ENCODE results near the gene COL27A1.

COL27A1 gene

DNA sequence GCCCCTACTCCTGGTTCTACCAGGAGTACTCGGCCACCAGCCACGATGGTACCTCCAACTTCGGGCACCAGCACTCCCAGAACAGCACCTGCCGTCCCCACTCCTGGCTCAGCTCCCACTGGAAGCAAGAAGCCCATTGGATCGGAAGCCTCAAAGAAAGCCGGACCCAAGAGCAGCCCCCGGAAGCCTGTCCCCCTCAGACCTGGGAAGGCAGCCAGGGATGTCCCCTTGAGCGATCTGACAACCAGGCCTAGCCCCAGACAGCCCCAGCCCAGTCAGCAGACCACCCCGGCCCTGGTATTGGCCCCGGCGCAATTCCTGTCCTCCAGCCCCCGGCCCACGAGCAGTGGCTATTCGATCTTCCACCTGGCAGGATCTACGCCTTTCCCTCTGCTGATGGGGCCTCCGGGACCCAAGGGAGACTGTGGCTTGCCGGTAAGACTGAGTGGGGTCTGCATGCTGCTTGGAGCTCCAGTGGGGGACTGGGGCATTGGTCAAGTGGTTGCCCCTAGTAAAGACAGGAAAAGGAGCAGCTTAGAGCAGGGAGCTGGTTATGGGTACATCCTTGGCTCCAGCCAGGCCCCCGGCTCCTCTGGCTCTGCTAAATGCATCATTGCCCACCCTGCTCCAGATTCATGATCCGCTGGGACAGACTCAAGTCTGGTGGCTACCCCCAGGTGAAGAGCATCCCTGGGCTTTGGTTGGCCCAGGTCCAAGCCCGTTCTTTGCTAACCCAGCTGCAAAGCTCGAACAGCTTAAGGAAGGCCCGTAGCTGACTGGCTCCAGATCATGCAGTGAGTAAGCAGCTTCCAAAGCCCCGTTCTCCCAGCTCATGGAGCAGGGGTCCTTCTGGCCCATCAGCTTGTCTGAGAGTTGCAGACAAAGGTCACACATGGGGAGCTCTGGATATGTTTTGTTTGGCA lies 14.0 kb downstream of the COL27A1 start:
- DNase-seq (ENCODE audit: low read depth) = no peak

DNA sequence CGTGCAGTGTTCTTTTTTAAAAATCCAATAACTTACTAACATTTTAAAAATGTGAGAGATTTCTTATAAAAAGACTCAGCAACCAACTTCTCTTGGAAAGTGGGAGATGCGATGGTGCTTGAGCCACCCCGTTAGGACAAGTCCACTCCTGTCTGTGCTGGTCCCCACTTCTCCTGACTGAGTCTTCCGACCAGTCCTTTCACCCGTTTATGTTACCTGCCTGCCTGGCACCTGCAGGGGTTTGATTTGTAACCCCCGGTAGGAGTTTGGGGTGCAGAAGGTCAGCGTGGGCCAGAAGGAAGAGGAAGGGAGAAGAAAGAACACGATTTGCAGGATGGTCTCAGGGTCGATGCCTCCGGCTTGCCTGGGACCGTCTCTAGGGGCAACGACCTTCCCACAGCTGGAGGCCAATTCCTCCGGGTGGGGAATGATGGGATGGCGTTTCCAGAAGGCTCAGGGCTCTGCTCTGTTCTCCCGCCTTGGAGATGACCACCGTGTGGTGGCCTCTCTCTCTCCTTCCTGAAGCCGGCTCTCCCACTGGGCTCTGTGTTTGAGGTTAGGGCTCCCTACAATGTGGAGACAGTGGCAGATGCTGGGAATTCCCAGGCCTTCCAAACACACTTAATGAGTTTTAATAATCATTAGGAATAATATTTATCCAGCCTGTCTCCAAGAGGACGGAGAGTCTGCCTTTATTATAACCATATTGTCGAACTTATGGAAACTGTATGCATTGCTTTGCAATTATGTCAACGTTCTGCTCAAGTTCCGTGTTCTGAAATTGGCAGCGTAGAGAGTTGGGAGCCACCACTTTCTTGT lies 14.8 kb downstream of the COL27A1 start:
- DNase-seq (ENCODE audit: low read depth) = no peak

DNA sequence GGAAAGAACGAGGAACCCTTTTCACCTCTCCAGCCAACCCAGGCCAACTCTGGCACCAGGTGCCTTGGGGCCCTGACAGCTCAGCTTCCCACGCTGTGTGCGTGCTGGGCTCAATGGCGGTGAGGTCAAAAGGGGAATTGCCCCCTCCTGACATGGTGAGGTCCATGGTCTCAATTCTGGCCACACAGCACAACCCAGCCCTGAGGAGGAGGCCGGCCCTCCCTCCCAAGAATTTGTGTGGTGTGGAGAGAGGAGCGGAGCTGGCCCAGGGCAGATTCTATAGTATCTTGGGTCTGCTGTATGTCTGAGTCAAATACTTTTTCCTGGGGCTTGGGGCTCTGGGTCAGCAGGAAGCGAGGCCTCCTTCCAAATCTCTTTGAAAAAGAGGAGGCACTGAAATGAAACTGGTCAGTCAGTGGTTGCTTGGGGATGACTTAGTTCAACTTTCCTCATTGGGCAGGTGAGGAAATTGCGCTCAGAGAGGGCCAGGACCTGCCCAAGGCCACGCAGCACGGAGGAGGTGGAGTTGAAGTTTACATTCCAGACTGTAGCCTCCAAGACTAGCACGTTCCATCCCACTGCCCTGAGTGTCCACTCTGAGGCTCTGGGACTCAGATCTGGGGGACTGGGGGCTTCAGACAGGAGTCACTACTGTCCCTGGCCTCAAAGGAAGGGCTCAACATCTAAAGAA lies 15.6 kb downstream of the COL27A1 start:
- DNase-seq (ENCODE audit: low read depth) = no peak

DNA sequence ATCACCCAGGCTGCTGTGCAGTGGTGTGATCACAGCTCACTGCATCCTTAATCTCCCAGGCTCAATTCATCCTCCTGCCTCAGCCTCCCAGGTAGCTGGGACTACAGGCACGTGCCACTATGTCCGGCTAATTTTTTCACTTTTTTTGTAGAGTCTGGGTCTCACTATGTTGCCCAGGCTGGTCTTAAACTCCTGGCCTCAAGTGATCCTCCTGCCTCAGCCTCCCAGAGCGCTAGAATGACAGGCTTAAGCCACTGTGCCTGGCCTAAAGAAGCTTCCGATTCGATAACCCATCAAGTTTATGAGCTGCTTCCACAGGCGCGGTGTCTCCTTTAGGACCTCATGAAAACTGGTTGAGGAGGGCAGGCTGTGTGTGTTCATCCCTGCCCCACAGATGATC lies 16.2 kb downstream of the COL27A1 start:
- no peak for DNase-seq (ENCODE audit: low read depth)

DNA sequence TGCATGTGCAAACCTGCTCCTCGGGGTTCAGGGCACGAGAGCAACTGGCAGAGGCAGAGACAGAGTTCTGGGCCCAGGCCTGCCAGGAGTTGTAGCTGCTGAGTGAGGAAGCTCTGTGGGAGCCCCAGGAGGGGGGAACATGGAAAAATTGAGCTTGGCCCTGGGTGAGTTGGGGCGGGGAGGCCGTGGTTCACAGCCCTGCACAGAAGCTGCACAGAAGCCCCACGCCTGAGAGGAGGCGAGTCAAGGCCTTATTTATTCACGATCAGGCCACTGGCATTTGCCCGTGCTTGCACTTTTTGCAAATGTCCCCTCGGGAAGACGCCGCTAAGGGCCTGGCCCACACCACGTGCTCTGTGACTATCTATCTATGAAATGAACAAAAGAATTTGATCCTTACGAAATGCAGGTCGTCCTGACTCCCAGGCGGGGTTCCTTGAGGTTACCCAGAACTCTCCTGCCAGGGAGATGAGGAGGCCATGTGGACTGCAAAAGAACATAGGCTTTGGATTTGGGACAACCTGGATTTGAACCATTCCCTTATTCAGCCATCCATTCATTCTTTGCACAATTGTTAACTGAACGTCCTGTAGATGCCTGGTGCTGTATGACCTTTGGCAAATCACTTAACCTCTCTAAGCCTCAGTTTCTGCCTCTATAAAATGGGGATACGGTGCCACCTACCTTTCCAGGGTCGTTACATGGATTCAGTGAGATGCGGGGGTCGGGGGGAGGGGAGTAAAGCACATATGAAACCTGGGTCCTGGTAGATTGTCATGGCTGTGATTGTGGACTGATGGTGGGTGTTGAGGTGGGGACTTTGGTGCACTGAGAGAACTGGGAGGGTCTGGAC lies 17.9 kb downstream of the COL27A1 start:
- DNase-seq (ENCODE audit: low read depth) = peak; percentile 41

DNA sequence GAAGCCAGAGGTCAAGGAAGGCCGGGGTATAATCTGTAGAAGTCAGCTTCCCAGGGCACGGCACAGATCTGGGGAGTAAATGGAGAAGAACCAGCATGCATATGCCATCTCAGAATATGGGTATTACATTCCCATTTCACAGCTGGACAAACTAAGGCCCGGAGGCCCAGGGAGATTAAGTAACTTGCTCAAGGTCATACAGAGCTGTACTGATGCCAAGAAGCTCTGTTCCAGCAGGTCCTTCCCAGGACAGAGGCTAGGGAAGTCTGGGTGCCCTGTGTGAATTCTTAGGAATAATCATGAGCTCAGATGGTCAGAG lies 19.2 kb downstream of the COL27A1 start:
- DNase-seq (ENCODE audit: low read depth) = no peak

DNA sequence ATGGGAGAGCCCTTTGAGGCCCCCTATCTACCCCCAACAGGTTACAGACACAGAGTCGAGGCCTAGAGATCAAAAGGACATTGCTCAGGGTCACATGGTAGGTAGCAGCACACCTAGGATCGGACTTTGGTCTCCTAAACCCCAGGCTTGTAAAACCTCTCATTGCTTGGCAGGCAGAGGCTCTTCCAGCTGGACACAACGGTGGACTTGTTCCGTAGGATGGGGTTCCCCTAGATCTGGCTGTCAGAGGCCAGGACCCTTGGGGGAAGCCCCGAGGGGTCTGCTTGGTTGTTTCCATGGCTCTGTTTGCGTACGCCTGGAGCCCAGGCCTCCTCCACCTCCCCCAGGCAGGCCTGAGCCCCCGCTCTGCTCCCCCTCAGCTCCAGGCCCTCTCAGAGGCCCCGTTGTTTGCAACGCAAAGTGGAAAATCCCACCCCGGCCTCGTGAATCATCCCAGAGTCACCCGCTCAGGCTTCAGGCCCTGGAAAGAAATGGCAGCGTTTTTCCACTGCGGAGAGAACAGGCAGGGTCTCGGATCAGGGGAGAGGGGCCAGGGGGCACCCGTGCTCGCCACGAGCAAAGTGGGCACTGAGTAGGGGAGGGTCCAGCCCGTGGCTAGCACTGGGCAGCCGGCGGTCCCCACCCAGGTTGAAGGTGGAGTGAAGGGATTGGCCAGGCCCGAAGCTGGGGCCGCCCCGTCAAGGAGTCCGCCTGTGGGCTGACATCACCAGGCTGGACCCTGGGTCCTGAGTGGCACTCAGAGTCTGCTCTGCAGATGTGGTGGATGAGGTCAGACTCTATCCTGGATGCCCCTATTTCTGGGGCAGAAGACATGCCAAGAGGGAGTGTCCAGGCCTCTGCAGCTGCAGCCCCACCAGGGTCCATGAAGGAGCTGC lies 19.8 kb downstream of the COL27A1 start:
- no peak for DNase-seq (ENCODE audit: low read depth)

DNA sequence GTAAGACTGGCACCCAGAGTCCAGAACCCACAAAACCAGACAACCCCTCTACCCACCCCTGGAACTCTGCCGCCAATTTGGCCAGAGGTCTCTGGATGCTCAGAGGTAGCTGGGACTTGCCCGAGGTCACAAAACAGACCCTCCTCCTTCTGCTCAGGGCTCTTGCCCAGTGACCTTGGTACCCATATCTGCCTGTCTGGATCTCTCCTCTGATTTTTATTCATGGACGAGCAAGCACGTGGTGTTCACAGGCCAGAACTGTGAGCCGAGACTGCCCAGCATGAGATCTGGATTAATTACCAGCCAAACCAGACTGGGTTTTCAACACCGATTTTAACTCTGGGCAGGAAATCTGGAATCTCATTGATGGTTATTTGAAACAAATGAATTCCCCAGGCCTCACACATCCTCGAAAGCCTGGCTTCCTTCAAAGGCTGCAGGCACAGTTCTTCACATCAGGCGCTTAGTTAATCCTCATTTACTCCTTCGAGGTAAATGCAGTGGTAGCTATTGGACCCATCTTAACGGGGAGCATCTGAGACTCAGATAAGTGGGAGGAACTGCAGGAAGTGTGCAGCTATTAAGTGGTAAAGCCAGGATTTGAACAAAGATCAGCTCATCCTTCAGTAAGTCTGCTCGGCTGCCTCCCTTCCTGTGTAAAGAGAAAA lies 21.4 kb downstream of the COL27A1 start:
- no peak for DNase-seq (ENCODE audit: low read depth)

DNA sequence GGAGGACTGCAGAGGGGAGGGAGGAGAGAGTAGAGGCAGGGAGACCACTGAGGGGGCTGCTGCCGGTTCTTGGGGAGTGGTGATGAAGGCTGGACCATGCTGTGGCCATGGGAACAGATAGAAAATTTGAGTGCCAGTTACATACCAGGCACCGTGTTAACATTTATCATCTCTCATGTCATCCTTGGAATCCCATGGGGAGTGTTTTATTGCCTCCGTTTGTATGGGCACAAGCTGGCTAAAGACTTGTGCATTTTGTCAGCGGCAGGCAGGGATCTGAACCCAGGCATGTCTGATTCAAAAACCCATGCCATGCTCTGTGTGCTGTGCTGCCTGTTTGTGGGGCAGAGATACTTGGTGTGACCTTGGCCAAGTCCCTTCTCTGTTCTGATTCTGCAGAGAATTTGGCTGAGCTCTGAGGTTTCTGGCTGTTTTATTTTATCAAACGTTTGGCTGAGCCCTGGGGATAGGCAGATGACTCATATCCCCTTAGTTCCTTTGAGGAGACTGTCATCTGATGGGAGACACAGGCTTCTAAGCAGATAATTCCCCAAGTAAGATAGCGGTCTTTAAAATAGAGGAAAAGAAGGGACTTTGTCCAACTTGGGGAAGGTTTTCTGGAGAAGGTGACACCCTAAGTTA lies 22.2 kb downstream of the COL27A1 start:
- DNase-seq (ENCODE audit: low read depth) = no peak

DNA sequence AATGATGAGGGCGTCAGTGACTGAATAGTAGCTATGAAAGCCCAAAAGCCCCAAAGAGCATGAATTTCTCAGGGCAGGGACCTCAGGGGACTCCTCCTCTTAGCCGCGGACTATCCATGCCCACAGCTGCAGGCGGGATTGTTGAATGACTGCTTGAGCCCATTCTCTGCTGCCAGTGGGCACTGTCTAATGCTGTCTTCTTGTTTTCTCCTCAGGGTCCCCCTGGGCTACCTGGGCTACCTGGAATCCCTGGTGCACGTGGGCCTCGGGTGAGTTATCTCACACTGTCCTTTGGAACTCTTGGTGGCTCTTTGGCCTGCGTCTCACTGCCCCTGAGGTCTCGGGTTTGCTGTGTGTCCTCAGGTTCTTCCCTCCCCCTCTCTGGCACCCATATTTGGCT lies 22.7 kb downstream of the COL27A1 start:
- DNase-seq (ENCODE audit: low read depth) = no peak

DNA sequence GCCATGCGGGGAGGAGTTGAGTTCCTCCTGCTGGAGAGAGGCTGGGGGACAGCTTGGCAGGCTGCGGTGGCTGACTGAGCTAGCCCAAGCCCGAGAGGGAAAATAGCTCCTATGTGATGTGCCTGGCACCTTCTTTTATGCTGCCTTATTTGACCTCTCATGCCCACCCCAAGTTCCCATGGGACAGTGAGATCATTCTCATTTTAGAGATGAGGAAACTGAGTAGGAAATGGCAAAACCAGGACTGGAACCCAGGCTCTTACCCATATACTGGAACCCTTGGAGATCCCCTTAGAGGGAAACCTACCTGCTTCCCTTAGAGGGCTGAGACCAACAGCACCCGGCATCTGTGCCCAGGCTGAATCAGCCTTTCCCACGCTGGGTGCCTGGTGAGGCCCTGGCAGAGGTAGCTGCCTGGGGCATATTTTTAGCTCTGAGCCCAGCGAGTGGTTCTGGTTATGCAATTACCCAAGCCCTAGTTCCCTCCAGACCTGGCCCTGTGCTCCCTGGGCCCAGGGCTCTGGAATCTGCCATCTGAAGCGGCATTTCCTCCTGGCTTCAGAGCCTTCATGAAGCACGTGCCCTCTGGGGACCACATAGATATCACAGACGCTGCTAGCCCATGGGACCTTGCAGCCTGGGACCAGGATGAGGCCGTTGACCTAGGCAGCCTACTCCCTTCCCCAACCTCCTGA lies 23.6 kb downstream of the COL27A1 start:
- no peak for DNase-seq (ENCODE audit: low read depth)

DNA sequence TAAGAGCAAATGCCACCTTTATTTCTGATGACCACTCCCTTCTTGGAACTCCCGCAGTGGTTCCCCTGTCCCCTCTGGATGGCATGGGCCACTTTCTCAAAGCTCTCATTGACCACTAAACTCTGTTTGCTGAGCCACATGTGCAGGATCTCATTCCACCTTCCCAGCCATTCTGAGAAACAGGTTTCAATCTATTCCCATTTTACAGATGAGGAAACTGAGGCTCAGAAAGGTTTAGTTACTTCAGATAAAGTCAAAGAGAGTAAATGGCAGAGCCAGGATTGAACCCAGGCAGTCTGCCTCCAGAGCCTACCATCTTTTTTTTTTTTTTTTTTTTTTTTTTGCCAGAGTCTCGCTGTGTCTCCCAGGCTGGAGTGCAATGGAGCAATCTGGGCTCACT lies 24.2 kb downstream of the COL27A1 start:
- no peak for DNase-seq (ENCODE audit: low read depth)

DNA sequence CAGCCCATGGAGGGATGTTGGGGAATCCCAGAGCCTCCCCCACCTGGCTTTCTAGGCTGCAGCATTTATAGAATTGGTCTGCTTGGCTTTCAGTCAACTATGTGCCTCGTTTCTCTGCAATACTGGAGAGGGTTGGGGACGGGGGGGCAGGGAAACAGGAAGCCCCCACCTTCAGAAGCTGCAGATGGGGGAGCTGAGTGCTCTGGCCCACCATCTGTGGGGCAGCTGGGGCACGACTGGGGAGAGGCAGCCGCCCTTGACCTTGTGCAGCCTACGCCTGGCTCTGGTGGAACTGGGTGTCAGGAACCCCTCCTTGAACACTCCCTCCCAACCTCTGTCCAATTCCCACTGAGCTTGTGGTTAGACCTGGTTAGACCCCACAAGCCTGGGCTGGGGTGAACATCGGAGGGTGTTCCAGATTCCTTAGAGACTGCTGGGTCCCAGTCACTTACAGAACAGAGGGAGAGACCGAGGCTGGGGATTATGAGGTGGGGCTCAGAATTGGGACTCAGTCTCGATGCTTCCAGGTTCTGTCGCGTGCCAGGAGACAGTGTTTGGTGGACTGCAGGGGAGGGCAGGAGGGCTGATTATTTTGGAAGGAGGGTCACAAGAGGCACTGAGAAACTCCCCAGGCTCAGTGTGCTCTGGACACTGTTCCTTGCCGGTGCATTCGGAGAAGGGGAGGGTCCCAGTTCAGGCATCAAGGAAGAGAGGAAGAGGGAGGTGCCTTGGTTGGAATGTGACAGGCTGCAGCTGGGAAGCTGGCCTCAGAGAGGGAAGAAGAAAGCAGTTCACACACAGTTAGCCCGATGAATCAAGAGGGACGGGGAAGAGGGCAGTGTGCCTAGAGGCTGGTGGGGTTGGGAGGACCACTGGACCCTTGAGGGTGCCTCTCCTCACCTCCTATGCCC lies 25.6 kb downstream of the COL27A1 start:
- no peak for DNase-seq (ENCODE audit: low read depth)

DNA sequence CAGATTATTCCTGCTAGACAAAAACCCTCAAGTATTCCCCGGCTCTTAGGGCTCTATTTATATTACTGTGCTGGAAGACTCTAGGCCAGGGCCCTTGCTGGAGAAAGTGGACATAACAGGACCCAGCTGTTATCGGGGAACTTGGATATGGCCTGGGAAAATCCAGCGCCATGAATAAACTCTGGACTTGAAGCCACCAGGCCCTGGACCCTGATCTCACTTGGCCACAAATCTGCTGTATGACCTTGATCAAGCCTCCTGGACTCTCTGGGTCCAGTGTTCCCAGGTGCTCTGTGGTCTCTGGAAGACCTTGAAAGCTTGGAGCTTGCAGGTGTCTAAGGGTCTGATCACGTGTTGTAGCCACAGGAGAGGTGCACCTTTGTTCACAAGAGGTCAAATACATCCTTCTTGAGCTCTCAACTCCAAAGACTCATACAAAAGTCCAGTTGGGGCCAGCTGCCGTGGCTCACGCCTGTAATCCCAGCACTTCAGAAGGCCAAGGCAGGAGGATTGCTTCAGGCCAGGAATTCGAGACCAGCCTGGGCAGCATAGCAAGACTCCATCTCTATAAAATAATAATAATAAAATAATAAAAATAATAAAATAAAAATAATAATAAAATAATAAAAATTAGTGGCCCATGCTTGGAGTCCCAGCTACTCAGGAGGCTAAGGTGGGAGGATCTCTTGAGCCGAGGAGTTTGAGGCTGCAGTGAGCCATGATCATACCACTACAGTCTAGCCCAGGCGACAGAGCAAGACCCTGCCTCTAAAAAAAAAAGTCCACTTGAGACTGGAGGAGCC lies 26.5 kb downstream of the COL27A1 start:
- DNase-seq (ENCODE audit: low read depth) = no peak

DNA sequence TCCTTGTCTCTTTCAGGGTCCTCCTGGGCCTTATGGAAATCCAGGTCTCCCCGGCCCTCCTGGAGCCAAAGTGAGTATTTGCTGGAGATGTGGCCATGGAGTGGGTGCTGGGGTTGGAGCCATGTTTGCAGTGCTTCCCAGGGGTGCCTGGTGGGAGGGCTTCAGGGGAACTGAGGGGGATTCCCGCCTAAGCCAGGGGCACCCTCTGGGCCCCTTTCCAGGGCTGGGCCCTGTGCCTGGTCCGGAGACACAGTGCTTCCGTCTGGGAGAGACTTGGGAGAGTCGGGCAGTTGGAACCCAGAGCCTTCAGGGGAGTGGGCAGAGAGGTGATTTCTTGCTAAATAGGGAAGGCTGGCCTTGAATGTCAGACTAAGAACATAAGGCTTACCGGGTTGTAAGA lies 27.7 kb downstream of the COL27A1 start:
- DNase-seq (ENCODE audit: low read depth) = no peak

DNA sequence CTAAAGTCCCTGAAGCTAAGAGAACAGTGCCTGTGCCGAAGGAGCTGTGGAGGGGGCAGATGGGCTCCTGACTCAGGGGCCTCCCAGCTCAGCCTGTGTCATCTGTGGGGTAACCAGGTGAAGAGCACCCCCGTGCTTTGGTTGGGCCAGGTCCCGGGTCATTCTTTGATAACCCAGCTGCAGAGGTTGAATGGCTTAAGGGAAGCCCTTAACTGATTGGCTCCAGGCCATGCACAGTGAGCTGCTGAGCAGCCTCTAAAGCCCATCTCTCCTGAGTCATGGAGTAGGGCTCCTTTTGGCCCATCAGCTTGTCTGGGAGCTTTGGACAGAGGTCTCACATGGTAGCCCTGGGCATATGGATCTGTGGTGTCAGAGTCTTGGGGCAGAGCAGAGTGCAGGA lies 28.7 kb downstream of the COL27A1 start:
- DNase-seq (ENCODE audit: low read depth) = no peak

DNA sequence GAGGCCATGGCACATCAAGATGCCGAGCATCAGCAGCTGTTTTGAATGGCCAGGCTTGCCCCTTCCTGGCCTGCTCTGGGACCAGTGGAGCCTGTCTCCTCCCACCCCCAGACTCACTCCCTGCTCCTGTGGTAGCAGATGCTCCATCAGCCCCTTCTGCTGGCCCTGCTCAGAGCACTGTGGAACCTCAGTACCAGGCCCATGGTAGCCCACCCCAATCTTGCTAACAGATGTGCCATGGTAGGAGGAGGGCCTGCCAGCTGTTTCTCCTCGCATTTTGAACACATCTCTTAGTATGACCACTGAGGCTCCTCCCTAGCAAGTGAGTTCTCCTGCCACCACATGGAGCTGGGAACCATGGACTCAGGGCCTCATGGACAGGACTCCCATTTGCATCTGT lies 29.5 kb downstream of the COL27A1 start:
- DNase-seq (ENCODE audit: low read depth) = no peak
